Thyroid gland (tissue), 4 donors: ENCODE data around the gene ARFGEF3. TPM values are rescaled to one million over a fixed set of nuclear protein-coding genes. Genes with fewer than 3 reads are reported as not detected.

Experiments
- DNase-seq, 2 donors: peaks; one replicate each; pipeline ENCODE4 v3.0.0-alpha.2; 2019
- H3K27ac ChIP-seq, 3 donors: fragments of 200-600 bp; sonication (generic); 1 replicate in 2 of 3; 2 replicates in 1 of 3; pipeline ENCODE4 v1.5.1; 2016 to 2019; ENCODE audit warnings: mild to moderate bottlenecking in 1 of 3, moderate library complexity in 1 of 3
- H3K27me3 ChIP-seq: fragments of 200-600 bp; sonication (generic); one replicate; pipeline ENCODE4 v1.5.1; 2019
- H3K36me3 ChIP-seq, 2 donors: fragments of 200-600 bp; sonication (generic); one replicate each; pipeline ENCODE4 v1.5.1; 2016 to 2019
- H3K4me1 ChIP-seq, 2 donors: fragments of 200-600 bp; sonication (generic); one replicate each; pipeline ENCODE4 v1.5.1; 2017 to 2019
- H3K4me3 ChIP-seq, 3 donors: fragments of 200-600 bp; sonication (generic); replicated peaks in 1 of 3; 1 replicate in 2 of 3; 2 replicates in 1 of 3; pipeline ENCODE4 v1.5.1; 2016; ENCODE audit warnings: mild to moderate bottlenecking in 1 of 3
- H3K9me3 ChIP-seq: fragments of 200-600 bp; sonication (generic); one replicate; pipeline ENCODE4 v1.5.1; 2017
- CTCF ChIP-seq, 6 experiments: fragments of 200-600 bp in 3 of 6; fragments of 450-650 bp in 3 of 6; sonication (generic) in 3 of 6; IDR thresholded peaks; one replicate each; pipeline ENCODE4 v1.5.1; 2016 to 2019; ENCODE audit warnings: antibody characterized with exemption in 6 of 6, mild to moderate bottlenecking in 2 of 6, inconsistent platforms in 1 of 6, moderate library complexity in 1 of 6
- POLR2A ChIP-seq, 2 donors: fragments of 450-650 bp; IDR thresholded peaks; one replicate each; pipeline ENCODE4 v1.6.1; 2017; ENCODE audit warnings: antibody characterized with exemption in 2 of 2, mild to moderate bottlenecking in 2 of 2, moderate library complexity in 1 of 2
- WGBS, 2 donors: methylation state at CpG; one replicate each; pipeline ENCODE4 v1.1.5; 2017; 5-methylcytosine and 5-hydroxymethylcytosine counted together
- intact Hi-C: fragments of 100-400 bp; cut with DNase I; formaldehyde crosslinking; loops from one replicate; pipeline ENCODE4 v1.15.1; 2023
- total RNA-seq, 4 donors: library from RNA; depleted of rRNA; stranded (reverse); fragments of >200 nt; gene quantifications; one replicate each; pipeline ENCODE4 v1.2.3, GENCODE V29; 2016

The ARFGEF3 gene
- total RNA-seq, 4 donors from 2014 or later = 2.4 to 7.2 (median 4.4) TPM

DNA sequence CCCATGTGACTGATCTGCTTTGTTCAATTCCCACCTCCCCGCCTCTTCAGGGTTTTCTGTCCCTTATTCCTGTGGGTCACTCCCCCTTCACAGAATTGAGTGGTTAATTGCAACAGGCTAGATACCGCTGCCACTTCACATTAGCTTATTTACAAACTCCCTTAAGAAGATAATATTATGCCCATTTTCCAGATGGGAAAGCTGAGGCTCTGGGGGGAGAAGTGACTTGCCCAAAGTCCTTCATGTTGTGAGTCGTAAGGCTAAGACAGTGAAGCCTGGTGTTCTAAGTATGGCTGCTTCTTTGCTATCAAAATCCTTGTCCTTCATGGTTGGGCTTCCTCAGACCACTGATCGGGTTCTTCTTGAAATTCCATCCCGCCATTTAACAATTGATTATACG is 96.5 kb downstream of the ARFGEF3 start:
- no peaks in the 10 kb centered on the region for H3K4me1 ChIP-seq
- H3K27ac ChIP-seq = no peak overlapping the region
- no peaks in the 10 kb centered on the region for H3K36me3 ChIP-seq
- intact Hi-C loops = no loop called here
- 96 to 98% methylated on average over 6 of the region's 6 CpGs for WGBS, 2 donors
- no peak overlapping the region for H3K4me3 ChIP-seq
- DNase-seq = no peak
- no peaks in the 10 kb centered on the region for H3K9me3 ChIP-seq
- no peak for TF ChIP-seq CTCF (IDR thresholded peaks at IDR 0.05)
- no peak for TF ChIP-seq POLR2A (IDR thresholded peaks at IDR 0.05)
- H3K27me3 ChIP-seq = no peaks in the 10 kb centered on the region

DNA sequence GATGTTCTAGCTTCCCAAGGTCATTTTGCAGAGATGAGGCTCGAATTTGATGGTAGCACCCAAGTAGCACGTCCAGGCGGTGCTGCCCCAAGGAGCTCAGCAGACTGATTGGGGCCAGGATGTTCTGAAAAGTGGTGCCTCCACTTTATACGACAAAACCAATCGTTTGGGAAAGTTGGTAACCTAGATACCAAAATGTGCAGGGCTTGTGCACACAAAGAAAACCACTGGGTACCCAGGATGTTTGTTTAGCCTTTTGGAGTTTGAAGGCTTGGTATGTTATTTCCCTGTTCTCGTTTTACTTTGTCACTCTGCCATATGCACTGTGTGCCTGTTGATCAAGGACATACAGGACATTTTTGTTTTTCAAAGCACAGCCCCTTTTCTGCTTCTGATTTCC is 97.3 kb downstream of the ARFGEF3 start:
- intact Hi-C loops = no loop called here
- no peak for DNase-seq
- Histone ChIP-seq H3K27me3 (no peaks in the 10 kb centered on the region), H3K4me1 (no peaks in the 10 kb centered on the region), H3K36me3 (no peaks in the 10 kb centered on the region), H3K27ac (no peak overlapping the region), H3K9me3 (no peaks in the 10 kb centered on the region), H3K4me3 (no peak overlapping the region)
- WGBS, 2 donors = 66 to 68% methylated on average over 6 of the region's 6 CpGs
- TF ChIP-seq POLR2A (IDR thresholded peaks at IDR 0.05) (no peak), CTCF (IDR thresholded peaks at IDR 0.05) (no peak)

GRCh38 chr6:138261116-138261780 is 99.5 kb downstream of the ARFGEF3 start:
- H3K36me3 ChIP-seq = no peaks in the 10 kb centered on the region
- no peak overlapping the region for H3K27ac ChIP-seq
- no peak for DNase-seq
- no peaks in the 10 kb centered on the region for H3K9me3 ChIP-seq
- H3K27me3 ChIP-seq = no peaks in the 10 kb centered on the region
- no peak overlapping the region for H3K4me3 ChIP-seq
- intact Hi-C loops = no loop called here
- no peaks in the 10 kb centered on the region for H3K4me1 ChIP-seq
- no peak for TF ChIP-seq CTCF (IDR thresholded peaks at IDR 0.05)
- TF ChIP-seq POLR2A (IDR thresholded peaks at IDR 0.05) = no peak
- 69 to 88% methylated on average over 2 of the region's 2 CpGs for WGBS, 2 donors

DNA sequence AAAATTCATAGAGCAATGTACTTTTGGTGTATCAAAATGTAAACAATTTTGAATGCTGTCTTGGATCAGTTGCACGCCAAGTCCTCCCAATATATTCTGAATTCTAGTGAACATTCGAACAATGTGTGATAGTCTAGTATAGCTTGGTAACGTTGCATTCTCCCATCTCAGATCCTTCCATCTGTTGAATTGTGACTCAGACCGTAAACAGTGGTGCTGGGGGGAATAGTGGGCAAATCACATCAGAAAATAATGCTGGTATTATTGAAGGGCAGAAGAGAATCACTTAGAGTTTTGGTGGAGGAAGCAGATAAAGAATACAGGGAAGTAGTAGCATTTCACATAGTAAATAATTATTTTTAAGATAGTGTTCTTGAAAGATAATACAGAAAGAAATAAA is 102.2 kb downstream of the ARFGEF3 start:
- Histone ChIP-seq H3K4me1 (no peaks in the 10 kb centered on the region), H3K9me3 (no peaks in the 10 kb centered on the region), H3K27me3 (no peaks in the 10 kb centered on the region), H3K36me3 (no peaks in the 10 kb centered on the region), H3K27ac (no peak overlapping the region), H3K4me3 (no peak overlapping the region)
- no peak for DNase-seq
- TF ChIP-seq POLR2A (IDR thresholded peaks at IDR 0.05) (no peak), CTCF (IDR thresholded peaks at IDR 0.05) (no peak)
- WGBS, 2 donors = 94 to 96% methylated on average over 4 of the region's 4 CpGs
- intact Hi-C loops = no loop called here

GRCh38 chr6:138264372-138264880 is 102.7 kb downstream of the ARFGEF3 start:
- TF ChIP-seq CTCF (IDR thresholded peaks at IDR 0.05) (no peak), POLR2A (IDR thresholded peaks at IDR 0.05) (no peak)

More at GRCh38 chr6:138264372-138264880, 102.7 kb downstream of the ARFGEF3 start:
- H3K27me3 ChIP-seq = no peaks in the 10 kb centered on the region
- H3K4me1 ChIP-seq = no peaks in the 10 kb centered on the region
- H3K4me3 ChIP-seq = no peak overlapping the region
- no peak for DNase-seq
- H3K36me3 ChIP-seq = no peaks in the 10 kb centered on the region
- intact Hi-C loops = no loop called here
- H3K27ac ChIP-seq = no peak overlapping the region
- H3K9me3 ChIP-seq = no peaks in the 10 kb centered on the region
